IPS-NIHi7 (cell line): ENCODE results near the gene KDM7A.

Experiments used
- DNase-seq: peaks from one replicate; pipeline ENCODE4 v3.0.0; 2012; ENCODE audit warnings: mixed read lengths; ENCODE audit errors: extremely low spot score

The KDM7A gene

DNA sequence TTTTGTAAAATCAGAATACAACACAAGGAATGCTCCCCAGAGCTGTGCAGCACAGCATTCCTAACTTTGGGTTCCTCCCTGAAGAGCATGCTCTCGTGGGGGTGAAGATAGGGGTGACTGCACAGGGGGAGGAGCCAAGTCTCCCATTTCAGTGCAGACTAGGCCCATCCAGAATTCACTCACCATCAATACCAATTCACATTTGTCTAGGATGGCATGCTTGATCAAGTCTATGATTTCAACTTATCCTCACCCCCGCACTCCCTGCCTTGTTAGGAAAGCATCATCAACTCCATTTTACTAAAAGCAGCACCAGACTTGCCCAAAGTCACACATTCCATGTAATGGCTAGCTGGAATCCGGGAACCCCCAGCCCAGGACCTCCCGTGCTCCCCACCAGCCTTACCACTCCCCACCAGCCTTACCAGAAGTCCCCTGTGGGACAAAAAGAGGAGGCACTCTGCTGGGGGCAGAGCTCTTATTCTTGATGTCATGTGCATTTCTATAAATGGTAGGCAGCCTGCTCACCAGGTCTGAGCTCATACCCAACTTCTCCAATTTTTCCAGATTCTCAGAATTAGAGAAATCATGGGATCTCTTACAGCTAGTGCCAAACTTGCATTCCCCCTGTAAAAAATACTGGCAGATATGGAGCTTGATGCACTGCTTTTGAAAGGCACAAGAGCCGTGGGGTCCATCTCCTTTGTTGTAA is 120.2 kb downstream of the KDM7A start:
- no peak for DNase-seq

DNA sequence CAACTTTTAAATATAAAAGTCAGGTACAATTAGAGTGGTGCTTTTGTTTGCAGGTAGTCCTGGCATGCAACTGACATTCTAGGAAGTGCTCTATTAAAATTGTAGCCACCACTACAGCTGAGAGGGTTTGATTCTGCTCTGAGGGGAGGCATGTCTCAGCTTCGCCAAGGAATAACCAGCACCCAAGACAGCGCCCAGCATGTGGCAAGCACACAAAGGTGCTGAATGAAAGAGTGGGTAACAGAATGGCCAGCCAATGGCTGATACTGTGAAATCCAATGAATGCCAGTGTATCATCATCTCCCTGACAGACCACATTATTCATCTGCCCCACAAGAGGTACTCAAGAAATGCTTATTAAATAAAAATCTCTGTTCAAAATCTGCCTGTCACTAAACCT is 121.0 kb downstream of the KDM7A start:
- DNase-seq: no peak

DNA sequence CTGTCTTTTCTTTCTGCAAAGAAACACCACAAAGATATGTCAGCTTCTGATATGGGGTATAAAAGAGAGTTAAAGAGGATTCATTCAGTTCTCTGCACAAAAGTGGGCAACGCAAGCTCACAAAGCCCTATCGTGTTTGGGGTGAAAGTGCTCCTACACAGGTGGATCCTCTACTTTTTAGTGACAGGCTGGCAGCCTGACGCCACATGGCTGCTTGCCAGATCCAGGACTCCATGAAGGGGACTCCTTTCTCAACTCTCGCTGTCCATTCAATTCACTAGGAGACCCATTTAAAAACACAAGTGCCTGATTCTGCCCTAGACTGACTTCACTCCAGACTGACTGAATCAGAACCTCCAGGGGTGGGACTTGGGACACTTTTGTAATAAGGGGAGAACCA is 122.0 kb downstream of the KDM7A start:
- DNase-seq: no peak

DNA sequence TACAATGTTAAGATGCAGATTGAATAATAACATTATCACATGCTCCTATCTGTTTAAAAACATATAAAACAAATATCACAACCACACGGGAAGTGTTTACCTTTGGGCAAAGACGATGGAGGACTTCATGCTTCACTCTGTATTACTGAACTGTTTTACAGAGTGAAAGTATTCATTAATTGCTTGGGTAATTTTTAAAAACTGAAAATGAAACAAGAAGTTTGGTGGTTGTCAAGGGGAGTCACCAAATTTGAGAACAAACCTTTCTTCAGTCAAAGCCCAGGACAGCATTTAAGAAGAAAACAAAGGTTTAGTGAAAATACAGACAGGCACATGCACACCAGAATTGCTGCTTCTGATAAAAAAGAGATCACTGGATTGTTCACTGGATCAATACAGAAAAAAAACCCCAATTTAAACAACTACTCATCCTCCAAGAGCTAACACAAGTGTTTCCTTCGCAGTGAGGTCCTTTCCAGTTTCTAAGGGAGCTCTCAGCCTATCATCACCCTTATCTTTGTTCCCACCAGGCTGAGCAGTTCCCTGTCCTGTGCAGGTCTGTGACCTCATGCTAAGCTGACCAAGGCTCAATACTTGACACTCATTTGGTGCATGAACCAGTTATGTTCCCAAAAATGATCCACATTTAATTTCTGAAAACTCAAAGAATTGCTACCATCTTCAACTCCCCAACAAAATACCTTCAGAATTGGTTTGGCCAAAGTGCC is 122.8 kb downstream of the KDM7A start:
- DNase-seq: no peak

DNA sequence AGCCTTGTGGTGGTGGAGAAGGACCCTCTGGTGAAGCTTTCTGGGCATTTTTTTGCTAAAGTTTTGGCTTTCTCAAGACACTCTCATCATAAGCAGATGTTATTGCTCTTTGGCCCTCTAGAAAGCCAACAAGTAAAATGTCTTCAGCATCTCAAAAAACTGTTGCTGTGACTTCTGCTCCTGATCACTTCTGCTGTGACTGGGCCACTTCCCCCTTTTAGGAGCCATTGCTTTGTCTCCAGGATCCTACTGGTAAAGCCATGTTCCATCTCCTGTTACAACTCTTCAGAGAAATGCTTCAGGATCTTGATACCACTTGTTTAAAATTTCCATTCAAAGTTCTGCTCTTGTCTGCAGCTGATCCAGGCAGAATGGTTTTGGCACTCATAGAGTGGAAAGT is 125.0 kb downstream of the KDM7A start:
- no peak for DNase-seq

DNA sequence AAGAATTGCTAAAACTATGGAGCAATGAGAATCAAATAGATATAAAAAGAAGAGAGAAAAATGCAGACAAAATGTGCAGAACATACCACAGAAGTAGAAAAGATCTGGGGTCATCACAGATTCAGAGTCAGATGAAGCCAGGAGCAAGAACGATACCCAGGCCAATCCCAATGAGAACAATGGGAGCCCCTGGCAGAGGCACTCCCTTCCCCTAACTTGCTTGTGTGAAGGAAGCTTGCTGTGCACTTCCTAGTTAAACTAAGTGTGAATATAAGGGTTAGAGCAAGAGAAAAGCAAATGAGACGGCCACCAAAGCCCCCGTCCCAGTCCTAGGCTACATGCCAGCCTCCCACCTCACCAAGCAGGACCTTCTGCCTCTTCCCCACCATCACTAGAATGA is 126.7 kb downstream of the KDM7A start:
- DNase-seq: no peak

DNA sequence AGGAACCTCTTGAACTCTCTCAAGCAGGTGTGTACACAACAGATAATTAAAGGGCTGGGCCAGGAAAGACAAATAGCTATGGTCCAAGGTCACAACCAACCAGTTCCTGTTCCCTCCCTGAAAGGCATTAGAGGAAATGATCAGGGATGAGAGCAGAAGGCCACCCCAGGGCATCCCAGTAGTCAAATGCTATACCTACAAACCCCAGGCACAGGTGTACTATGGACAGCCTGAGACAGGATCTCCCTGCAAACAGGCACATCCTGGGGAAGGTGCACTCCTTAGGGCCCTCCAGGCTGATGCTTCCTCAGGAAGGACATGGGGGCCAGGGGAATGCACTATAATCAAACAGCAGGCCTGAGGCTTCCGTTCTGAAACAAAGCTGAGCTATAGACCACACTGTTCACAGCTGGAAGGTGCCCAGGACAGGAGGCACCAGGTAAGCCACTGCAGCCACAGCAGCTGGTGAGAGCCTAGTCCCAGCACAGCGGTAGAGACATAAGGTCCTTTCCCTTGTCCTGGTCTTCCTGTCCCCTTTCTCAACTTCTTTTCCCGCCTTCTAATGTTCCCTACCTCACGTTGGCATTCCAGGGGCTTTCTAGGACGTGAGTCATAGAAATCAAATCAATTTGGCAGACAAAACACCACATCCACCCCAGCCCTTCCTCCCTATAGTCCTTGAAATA is 127.3 kb downstream of the KDM7A start:
- DNase-seq: no peak

DNA sequence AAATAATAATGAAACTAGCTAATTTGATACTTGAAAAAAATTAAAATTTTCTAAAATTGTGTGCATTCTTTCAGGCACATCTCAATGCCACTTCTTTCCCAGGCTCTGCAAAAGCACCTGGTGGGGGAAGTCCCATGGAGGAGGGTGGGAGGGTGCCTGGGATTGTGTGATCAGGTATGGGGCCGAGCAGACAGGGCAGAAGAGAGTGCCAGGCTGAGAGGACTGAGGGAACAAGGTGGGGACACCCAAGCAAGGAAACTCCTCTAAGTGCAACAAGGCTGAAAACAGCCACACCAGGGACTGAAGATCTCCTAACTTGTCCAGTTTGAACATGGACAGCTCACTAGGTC is 127.8 kb downstream of the KDM7A start:
- no peak for DNase-seq

DNA sequence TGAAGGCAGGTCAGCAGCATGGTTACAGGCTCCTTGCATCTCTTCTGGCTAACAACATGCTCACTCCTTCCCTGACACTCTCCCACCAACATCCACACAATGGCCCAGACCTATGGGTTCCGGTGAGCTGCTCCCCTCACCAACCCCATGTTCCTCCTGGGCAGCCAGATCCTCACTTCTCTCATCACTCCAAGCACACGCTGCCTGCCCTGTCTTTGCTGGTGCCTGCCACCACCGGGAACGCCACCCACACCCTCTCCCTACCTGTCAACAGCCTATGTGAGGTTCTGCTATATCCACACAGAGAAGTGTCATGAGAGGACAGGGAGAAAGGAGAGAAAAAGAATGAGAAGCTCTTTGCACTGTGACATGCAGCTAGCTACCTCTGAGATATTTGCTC is 128.6 kb downstream of the KDM7A start:
- DNase-seq: no peak

DNA sequence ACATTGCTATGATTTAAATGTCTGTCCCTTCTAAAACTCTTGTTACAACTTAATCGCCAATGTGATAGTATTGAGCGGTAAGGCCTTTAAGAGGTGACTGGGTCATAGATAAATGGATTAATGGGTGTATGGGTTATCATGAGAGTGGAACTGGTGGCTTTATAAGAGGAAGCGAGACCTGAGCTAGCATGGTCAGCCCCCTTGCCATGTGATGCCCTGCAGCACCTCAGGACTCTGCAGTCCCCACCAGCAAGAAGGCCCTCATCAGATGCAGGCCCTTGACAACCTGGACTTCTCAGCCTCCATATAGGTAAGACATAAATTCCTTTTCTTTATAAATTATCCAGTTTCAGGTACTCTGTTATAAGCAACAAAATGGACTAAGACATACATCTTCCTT is 129.6 kb downstream of the KDM7A start:
- no peak for DNase-seq

DNA sequence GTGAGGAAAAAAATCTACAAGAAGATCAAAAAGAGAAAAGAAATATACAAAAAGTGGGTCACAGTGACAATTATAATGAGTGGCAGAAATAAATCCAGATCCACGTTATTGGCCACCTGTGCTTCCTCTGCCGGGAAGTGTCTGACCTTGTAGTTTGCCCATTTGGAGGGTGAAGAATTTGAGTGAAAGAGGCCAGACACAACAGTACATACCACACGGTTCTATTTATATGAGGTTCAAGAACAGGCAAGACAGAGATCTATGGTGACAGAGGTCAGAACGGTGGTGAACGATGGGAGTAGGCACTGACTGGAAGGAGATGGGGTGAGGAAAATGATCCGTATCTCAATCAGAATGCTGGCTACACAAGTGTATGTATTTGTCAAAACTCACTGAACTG is 131.1 kb downstream of the KDM7A start:
- no peak for DNase-seq

DNA sequence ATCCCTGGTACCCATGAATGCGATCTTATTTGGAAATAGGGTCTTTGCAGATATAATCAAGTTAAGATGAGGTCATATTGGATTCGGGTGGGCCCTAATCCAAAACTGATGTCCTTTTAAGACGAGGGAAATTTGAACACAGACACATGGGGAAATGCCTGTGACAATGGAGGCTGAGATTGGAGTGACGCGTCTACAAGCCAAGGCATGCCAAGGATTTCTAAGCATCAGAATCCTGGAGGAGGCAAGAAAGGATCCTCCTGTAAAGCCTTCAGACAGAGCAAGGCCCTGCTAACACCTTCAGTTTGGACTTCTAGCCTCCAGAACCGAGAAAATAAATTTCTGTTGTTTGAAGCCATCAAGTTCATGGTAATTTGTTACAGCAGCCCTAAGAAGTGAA is 132.5 kb downstream of the KDM7A start:
- DNase-seq: no peak

DNA sequence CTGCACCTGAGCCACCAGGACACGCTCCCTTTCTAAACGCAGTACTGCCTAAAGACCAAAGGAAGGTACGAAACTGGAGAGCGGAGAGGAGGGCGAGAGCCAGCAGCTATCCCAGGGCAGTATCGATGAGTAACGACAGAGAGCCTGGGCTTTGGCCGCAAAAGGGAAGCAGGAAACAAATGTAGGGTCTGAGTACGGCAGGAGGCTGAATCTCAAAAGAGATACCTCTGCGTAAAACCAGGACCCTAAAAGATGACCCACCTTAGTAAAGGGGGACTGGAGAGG is 134.5 kb downstream of the KDM7A start:
- DNase-seq: no peak

DNA sequence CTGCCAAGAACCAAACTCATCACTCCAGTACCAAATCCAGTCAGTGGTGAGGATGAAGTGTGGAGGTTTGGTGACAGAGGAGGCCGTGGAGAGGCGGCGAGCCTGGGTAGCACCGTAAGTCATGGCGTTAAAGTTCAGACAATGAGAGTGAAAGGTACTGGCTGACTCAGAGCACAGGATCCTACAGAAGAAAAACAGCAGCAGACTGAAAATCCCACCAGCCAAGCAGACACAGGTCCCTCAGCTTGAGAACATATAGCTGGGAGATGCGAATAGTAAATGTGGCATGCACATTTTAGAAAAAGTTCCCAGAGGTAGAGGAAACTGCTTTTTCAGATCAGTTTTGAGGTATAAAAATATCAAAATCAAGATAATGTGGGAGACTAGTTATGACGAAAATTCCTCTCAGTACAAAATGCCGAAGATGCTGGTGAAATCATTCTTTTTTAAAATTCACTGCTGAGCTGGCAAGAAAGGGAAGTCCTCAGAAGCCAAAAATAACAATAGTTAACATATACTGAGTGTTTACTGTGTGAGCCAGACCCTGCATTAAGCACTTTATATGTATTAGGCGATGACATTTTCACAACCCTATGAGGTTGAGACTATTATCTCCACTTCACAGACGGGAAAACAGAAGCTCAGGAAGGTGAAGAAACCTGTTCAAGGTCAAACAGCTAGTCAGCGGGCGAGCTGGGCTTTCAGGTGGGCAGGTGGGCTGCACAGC is 135.0 kb downstream of the KDM7A start:
- DNase-seq: no peak

DNA sequence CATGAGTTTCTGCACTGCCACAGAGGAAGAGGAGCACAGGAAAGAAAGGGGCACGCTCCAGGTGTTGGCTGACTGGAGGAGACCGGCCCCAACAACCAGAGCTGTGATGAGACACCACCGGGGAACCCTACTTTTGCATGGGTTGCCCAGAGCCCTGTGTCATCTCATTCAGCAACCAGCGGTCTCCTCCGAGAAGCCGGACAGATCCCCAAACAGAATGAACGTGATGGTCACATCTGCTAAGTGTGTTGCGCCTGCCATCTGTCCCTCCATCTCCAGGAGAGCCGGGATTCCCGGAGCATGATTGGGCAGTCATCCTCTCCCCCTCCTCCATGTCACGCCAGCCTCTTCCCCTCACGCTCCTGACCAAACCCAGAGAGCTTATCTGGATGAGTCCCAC is 136.9 kb downstream of the KDM7A start:
- DNase-seq: no peak

DNA sequence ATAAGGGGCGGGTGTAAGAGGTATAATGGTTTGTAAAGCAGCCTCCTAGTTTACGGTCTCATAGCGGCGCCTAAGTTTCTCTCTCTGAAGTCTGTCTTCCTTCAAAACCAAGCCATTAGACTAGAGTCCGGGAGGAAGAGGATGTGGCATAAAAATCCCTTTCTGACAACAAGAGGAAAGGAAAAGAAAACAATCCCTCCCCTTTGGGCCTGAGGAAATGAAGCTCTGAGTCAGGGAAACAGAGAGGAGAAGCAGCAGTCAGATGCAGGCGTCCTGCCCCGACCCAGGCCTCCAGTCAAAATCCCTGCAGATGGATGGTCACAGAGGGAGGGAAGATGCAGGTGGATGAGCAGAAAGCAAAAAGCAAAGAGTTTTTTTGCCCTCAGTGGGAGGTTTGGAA is 137.7 kb downstream of the KDM7A start:
- DNase-seq: no peak

DNA sequence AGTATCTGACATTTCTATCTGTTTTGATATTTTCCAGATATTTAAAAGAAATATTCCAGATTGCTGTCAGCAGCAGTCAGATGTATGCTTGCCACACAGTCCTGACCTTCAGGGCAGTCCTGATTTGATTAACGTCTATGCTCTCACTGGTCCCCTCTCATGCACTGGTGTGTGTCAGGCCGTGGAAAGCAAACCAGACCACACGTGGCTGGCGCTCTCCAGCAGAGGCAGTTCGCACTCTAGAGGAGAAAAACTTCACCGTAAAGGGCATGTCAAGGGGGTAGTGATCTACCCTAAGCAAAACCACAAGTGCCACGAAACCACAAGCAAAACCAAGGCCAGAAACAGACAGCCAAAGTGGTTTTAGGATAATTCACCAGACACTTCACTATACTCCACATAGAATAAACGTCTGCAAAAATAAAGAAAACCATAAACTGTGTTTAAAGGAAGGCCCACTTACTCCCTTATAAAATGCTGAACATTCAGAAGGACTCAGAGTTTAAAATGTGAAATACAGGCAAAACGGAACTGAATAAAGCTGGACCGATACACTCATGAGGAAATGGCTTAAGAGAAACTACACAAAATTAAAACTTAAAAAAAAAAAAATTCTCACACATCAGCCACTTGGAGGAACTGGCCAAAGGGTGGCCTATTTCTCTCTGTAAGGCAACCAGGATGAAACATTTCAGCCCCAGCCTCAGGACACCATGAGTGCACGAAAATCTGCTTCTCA is 140.4 kb downstream of the KDM7A start:
- DNase-seq: no peak

DNA sequence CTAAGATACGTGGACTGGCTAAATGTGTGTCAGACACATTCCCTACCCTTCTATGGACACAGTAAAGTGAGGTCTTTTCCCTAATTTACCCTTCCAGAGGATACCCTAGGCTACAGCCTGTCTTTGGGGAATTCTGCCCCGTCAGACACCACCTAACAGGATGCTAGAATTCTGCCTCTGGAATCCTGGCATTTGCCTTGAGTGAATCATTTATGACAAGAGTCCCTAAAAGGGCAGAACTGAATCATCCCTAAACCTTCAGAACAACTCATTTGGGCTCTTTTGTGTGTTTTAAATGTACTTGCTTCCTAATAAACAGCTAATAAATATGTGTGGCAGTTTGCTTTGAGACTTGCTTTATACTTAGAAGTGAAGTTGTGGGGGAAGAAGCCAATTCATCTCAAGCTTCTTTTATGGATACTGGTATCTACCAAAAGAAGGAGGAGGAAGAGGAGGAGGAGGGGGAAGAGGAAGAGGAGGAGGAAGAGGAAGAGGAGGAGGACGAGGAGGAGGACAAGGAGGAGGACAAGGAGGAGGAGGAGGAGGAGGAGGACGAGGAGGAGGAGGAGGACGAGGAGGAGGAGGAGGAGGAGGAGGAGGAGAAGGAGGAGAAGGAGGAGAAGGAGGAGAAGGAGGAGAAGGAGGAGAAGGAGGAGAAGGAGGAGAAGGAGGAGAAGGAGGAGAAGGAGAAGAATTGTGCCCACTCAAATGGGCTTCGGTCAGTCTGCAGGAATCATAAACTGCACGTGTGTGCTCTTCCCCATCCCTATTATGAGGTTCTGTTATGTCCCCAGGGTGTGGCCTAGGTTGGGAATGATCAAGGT is 141.2 kb downstream of the KDM7A start:
- no peak for DNase-seq
